Natural killer cell (primary cell): ENCODE measurements around the gene WWTR1. TPM values are rescaled to one million over a fixed set of nuclear protein-coding genes. Genes with fewer than 3 reads are reported as not detected.

Experiments
- ATAC-seq, 3 donors: fragments of 150-1000 bp in 2 of 3; fragments of 200-7000 bp in 1 of 3; cut with Tn5 transposase; 1 replicate in 1 of 3; 2 replicates in 2 of 3; pipeline ENCODE4 v1.10.0; 2021; ENCODE audit warnings: mild to moderate bottlenecking in 2 of 3, moderate library complexity in 2 of 3
- DNase-seq, 2 donors: peaks; one replicate each; pipeline versions ENCODE4 v3.0.0 to v3.0.0-alpha.2; 2013 to 2021; ENCODE audit warnings: mixed read lengths in 1 of 2
- H3K27ac ChIP-seq: one replicate; pipeline ENCODE4 v1.5.1; 2013; ENCODE audit warnings: mild to moderate bottlenecking, low read length
- H3K27me3 ChIP-seq: one replicate; pipeline ENCODE4 v1.6.1; 2013; ENCODE audit warnings: low read length; ENCODE audit not compliant: control insufficient read depth, insufficient read depth
- H3K36me3 ChIP-seq: one replicate; pipeline ENCODE4 v1.6.1; 2013; ENCODE audit warnings: low read length; ENCODE audit not compliant: control insufficient read depth, insufficient read depth
- H3K4me1 ChIP-seq: one replicate; pipeline ENCODE4 v1.6.1; 2013; ENCODE audit warnings: low read length; ENCODE audit not compliant: control insufficient read depth, insufficient read depth
- H3K4me3 ChIP-seq: one replicate; pipeline ENCODE4 v1.5.1; 2013; ENCODE audit warnings: low read length
- H3K9me3 ChIP-seq: one replicate; pipeline ENCODE4 v1.6.1; 2013; ENCODE audit warnings: low read length; ENCODE audit not compliant: control insufficient read depth, insufficient read depth
- H3K27ac Mint-ChIP-seq, 2 donors: one replicate each; pipeline ENCODE4 v1.8.0; 2022; ENCODE audit warnings: mild to moderate bottlenecking in 2 of 2, mixed read lengths in 2 of 2, moderate library complexity in 1 of 2
- H3K27me3 Mint-ChIP-seq, 2 donors: one replicate each; pipeline ENCODE4 v1.8.0; 2022; ENCODE audit warnings: low read depth in 2 of 2, mixed read lengths in 2 of 2
- H3K36me3 Mint-ChIP-seq: one replicate; pipeline ENCODE4 v1.8.0; 2022; ENCODE audit warnings: mixed read lengths
- H3K4me1 Mint-ChIP-seq, 2 donors: one replicate each; pipeline ENCODE4 v1.8.0; 2022; ENCODE audit warnings: mixed read lengths in 2 of 2
- H3K4me3 Mint-ChIP-seq: one replicate; pipeline ENCODE4 v1.8.0; 2022; ENCODE audit warnings: mild to moderate bottlenecking, moderate library complexity, mixed read lengths
- H3K9me3 Mint-ChIP-seq, 2 donors: one replicate each; pipeline ENCODE4 v1.8.0; 2022; ENCODE audit warnings: mixed read lengths in 2 of 2
- CTCF ChIP-seq: fragments of 200-600 bp; IDR thresholded peaks from one replicate; pipeline ENCODE4 v1.8.0; 2022; ENCODE audit warnings: antibody characterized with exemption
- WGBS: methylation state at CpG from one replicate; pipeline ENCODE4 v1.1.7; 2013; ENCODE audit warnings: missing lambda C conversion rate; ENCODE audit not compliant: insufficient coverage; 5-methylcytosine and 5-hydroxymethylcytosine counted together
- intact Hi-C: fragments of 100-400 bp; cut with micrococcal nuclease; formaldehyde crosslinking; loops from one replicate; pipeline ENCODE4 v1.14.2; 2022
- total RNA-seq, 4 donors: library from RNA; stranded (reverse); fragments of 120-200 nt in 1 of 4; gene quantifications; one replicate each; pipeline versions ENCODE4 v1.2.3 to v1.2.4, GENCODE V29; 2013 to 2022

The WWTR1 gene
- total RNA-seq, 3 donors from 2014 or later (not counting 1 experiment from before 2014, with no cell fraction given) = 0.72 to 1.1 (median 0.73) TPM

GRCh38 chr3:149552700-149553099, 105.1 kb downstream of the WWTR1 start:
- Mint-ChIP-seq H3K27ac (no peak overlapping the region), H3K4me3 (no peak overlapping the region), H3K27me3 (peaks cover 3 to 29% of the 10 kb centered on the region in 2 donors), H3K4me1 (no peaks in the 10 kb centered on the region), H3K36me3 (no peaks in the 10 kb centered on the region), H3K9me3 (no peaks in the 10 kb centered on the region)
- Histone ChIP-seq H3K4me3 (no peak overlapping the region), H3K27me3 (no peaks in the 10 kb centered on the region), H3K4me1 (no peaks in the 10 kb centered on the region), H3K36me3 (no peaks in the 10 kb centered on the region), H3K27ac (no peak overlapping the region), H3K9me3 (no peaks in the 10 kb centered on the region)
- TF ChIP-seq CTCF = no peak
- DNase-seq (no peak), ATAC-seq (no peak)
- intact Hi-C loops = no loop called here
- 92% methylated on average over 1 of the region's 2 CpGs for WGBS

GRCh38 chr3:149551500-149551899, 106.3 kb downstream of the WWTR1 start:
- intact Hi-C loops = no loop called here
- Mint-ChIP-seq H3K9me3 (no peaks in the 10 kb centered on the region), H3K27me3 (peaks cover 3 to 39% of the 10 kb centered on the region in 2 donors)

GRCh38 chr3:149548669-149549065, 109.2 kb downstream of the WWTR1 start:
- H3K36me3 ChIP-seq = no peaks in the 10 kb centered on the region
- no CpG with 5 or more reads among the region's 4 CpGs for WGBS
- intact Hi-C loops = no loop called here
- no peak overlapping the region for H3K27ac Mint-ChIP-seq
- DNase-seq (no peak), ATAC-seq (no peak)
- no peaks in the 10 kb centered on the region for H3K36me3 Mint-ChIP-seq
- no peaks in the 10 kb centered on the region for H3K4me1 ChIP-seq
- no peaks in the 10 kb centered on the region for H3K9me3 ChIP-seq
- TF ChIP-seq CTCF = no peak
- H3K9me3 Mint-ChIP-seq = no peaks in the 10 kb centered on the region
- H3K27ac ChIP-seq = no peak overlapping the region
- H3K4me3 ChIP-seq = no peak overlapping the region
- peaks cover 4 to 25% of the 10 kb centered on the region in 2 donors for H3K27me3 Mint-ChIP-seq
- H3K27me3 ChIP-seq = no peaks in the 10 kb centered on the region
- no peaks in the 10 kb centered on the region for H3K4me1 Mint-ChIP-seq
- no peak overlapping the region for H3K4me3 Mint-ChIP-seq

More at GRCh38 chr3:149551500-149551899, 106.3 kb downstream of the WWTR1 start:
- Mint-ChIP-seq H3K4me1 (no peaks in the 10 kb centered on the region), H3K4me3 (no peak overlapping the region), H3K36me3 (no peaks in the 10 kb centered on the region), H3K27ac (no peak overlapping the region)
- Histone ChIP-seq H3K4me1 (no peaks in the 10 kb centered on the region), H3K4me3 (no peak overlapping the region), H3K9me3 (no peaks in the 10 kb centered on the region), H3K27ac (no peak overlapping the region), H3K36me3 (no peaks in the 10 kb centered on the region), H3K27me3 (no peaks in the 10 kb centered on the region)
- no peak for ATAC-seq
- no peak for DNase-seq
- no peak for TF ChIP-seq CTCF

- no peak overlapping the region for H3K27ac ChIP-seq
- intact Hi-C loops = no loop called here
- WGBS = 89% methylated on average over 13 of the region's 13 CpGs
Measured at GRCh38 chr3:149547954-149548668, 109.7 kb downstream of the WWTR1 start.

More at GRCh38 chr3:149547954-149548668, 109.7 kb downstream of the WWTR1 start:
- Histone ChIP-seq H3K4me1 (no peaks in the 10 kb centered on the region), H3K4me3 (no peak overlapping the region), H3K27me3 (no peaks in the 10 kb centered on the region), H3K36me3 (no peaks in the 10 kb centered on the region), H3K9me3 (no peaks in the 10 kb centered on the region)
- H3K27ac Mint-ChIP-seq = no peak overlapping the region
- H3K27me3 Mint-ChIP-seq = peaks cover 4 to 21% of the 10 kb centered on the region in 2 donors
- no peak overlapping the region for H3K4me3 Mint-ChIP-seq
- no peaks in the 10 kb centered on the region for H3K4me1 Mint-ChIP-seq
- no peaks in the 10 kb centered on the region for H3K36me3 Mint-ChIP-seq
- ATAC-seq (no peak), DNase-seq (no peak)
- no peaks in the 10 kb centered on the region for H3K9me3 Mint-ChIP-seq
- TF ChIP-seq CTCF = no peak
